GM21529 (cell line): ENCODE results near the gene DNAJC11.
"Not testable (repeated sequence)": the region's sequence is repeated elsewhere in the genome, so short reads cannot be mapped to it uniquely, and the experiment has no call there.

Experiments used
- ATAC-seq: cut with Tn5 transposase; IDR thresholded peaks from one replicate; pipeline ENCODE4 v1.9.1; 2021; ENCODE audit not compliant: unreplicated experiment

The DNAJC11 gene

DNA sequence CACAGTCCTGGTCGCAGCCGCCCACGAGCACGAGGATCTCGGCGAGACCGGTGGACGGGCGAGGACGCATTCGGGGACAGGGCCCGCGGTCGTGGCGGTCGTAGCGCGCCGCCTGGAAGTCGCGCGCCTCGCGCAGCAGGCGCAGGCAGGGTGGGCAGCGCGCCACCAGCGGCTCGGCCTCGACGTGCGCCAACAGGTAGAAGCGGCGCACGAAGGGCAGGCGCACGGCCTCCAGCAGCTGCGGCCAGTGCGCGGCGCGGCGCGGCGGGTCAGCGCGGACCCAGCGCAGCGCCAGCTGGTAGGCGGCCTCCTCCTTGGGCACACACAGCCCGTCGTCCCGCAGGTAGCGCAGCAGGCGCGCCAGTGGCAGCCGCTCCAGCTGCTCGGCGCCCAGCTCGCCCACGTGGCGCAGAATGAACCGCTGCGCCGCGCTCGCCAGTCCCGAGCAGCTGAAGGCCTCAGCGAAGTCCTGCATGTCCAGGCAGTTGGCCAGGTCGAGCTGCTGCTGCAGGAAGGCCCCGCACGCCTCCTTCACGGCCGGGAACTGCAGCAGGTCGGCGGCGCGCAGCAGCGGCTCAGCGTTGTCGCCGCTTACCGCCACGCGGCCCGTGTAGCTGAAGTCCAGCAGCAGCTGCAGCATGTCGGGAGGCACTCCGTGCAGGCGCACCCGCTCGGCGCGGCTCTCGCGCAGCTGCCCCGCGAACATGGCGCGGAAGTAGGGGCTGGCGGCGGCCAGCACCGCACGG, 99.5 kb downstream of the DNAJC11 start:
- peak; percentile 25 for ATAC-seq

DNA sequence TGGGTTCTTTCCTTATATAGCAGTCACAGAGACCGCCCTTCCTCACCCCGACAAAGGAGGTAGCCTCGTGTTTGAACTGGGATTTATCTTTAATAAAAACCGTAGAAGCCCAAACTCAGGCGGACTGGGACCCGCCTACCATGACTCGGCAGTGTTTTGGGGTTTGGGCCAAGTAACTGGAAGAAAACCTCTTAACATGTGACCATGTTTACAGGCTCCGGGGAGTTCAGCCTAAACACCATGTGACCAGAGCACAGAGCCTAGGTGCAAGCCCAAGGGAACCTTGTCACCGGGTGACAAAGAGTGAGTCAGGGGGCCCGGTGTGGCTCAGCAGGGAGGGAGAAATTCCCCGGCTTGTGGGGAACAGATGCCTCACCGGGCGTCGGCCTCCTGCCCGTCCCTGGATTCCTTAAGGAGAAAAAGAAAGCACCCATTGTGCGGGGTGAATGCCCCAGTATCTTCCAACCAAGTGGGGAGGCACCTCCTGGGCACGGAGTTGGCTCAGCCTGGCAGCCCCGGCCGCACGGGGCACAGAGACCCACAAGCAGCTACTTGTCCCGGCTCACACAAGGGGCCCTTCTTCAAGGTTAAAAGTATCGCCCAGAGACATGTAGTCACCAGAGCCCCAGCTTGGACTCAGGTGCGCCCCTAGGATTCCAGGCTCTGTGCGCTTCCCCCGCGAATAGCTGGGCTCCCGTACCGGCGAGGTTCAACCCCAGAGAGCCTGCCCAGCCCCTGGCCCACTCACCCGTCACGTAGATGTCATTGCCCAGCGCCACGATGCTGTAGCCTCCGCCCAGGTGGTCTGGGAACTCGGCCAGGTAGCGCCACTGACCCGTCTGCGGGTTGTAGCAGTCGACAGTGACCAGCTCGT, 100.3 kb downstream of the DNAJC11 start:
- ATAC-seq, result peak; percentile 33

DNA sequence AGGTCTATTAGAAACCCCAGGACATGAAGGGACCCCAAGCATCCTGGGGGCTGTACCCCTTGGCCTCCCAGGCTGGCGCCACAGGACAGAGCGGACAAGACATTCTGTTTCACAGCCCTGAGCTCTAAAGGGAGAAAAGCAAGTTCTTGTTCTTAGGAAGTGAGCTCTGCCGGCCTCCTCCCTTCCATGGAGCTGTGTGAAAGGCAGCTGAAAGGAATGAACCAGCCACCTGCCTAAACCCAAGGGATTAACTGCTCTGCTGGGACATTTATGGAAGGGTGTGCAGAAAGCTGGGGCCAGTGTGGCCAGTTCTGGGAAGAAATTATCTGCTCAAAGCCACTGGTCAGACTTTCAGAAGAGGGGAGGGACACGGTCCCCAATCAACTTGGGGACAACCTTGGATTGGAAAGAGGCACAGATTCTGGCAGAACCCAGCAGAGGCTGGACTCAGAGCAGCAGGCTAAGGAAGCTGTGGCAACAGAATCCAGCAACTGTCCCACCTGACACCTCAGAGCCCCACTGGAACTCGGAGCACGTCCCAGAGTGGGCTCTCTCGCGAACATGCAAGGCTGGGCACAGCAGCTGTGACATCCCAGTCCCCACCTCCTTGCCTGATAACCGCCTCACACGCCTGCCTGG, 101.1 kb downstream of the DNAJC11 start:
- peak; percentile 2 for ATAC-seq

DNA sequence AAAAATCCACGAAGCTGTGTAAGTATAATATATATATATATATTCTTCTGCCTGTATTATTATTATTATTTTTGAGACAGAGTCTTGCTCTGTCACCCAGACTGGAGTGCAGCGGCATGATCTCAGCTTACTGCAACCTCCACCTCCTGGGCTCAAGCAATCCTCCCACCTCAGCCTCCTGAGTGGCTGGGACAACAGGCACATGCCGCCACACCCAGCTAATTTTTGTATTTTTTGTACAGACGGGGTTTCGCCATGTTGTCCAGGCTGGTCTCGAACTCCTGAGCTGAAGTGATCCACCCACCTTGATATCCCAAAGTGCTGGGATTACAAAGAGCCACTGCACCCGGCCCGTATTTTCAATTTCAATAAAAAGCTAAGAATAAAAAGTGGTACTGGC, 101.6 kb downstream of the DNAJC11 start:
- ATAC-seq, result not testable (repeated sequence)

DNA sequence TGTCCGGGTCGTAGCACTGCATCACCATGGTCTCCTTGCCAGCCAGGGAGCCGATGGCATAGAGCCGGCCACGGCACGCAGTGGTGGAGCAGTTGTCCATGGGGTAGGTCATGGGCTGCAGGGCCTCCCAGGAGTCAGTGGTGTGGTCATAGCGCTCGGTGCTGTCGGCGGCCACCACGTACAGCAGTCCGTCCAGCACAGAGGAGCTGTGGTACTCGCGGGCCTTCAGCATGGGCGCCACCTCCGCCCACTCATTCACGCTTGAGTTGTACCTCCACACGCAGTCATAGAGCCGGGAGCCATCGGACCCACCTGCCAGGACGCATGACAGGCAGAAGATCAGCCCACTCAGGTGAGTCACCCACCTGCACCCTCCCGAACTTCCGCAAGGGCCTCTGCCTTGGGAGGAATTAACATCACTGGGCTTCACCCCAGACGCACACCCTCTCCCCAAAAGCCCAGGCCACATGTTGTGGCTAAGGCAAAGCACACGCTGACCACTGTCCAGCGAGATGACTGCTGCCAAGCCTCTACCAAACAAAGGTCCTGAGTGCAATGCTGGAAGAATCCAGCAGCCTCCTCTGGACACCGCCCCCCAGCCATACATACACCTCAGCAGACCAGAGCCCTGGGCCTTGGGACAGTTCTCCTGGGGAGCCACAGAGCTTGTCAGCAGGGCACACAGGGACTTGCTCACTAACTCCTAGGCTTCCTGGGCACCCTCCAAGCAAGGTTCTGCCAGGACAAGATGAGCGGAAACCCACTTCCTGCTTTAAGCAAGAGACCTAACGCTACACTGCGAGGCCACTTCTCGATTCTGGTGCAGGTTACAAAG, 102.3 kb downstream of the DNAJC11 start:
- no peak for ATAC-seq

DNA sequence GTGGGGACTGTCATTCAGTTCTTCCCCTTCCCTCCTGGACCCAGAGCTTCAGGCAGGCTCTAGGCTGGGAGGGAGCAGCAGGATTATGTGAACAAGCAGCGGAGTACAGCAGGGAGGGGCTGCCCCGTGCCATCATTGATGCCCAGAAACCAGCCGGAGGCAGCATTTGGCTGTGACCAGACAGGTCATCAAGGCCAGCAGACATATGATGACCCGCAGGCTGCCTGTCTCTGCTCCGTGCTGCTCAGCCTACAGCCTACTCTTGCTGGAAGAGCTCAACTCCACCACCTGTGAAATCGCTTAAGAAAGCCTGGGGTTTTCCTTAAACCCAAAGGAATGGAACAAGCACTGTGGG, 103.9 kb downstream of the DNAJC11 start:
- ATAC-seq, result no peak

DNA sequence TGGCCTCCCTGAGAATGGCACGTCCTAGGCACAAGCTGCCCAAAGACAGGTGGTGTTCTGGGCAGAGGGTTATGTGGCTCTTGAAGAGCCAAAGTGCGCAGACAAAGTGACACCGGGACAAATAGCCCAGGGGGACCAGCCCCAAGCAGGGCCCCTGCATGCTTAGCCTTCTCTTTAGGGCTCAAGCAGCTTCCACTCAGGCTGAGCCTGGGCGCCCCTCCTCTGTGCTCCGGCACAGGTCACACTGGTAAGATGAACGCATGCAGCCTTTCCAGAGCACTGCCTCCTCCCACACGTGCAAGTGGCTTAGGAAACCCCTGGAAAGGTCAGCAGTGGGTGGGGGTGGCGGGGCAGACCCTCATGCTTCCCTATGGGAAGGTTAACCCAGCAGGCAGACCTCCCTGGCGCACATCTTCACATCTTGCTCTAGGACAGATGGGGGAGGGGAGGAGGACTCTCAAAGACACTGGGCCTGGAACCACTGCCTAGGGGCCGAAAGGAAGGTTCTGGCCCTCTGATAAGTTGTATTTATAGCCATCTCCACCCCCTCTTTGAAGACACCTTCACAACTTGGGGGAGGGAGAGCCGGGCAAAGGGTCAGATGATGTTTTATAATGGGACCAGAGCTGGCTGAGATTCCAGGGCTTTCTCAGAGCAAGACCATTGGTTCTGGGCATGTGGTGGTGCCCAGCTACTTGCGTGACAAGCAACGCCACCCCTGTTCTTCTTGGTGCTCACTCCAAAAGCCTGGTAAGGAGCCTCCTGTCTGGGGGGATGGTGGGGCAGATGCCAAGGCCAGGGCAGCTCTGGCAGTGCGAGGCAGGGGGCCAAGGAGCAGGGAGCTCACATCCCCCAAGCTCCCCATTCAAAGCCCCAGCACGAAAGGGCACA, 104.5 kb downstream of the DNAJC11 start:
- ATAC-seq, result no peak

DNA sequence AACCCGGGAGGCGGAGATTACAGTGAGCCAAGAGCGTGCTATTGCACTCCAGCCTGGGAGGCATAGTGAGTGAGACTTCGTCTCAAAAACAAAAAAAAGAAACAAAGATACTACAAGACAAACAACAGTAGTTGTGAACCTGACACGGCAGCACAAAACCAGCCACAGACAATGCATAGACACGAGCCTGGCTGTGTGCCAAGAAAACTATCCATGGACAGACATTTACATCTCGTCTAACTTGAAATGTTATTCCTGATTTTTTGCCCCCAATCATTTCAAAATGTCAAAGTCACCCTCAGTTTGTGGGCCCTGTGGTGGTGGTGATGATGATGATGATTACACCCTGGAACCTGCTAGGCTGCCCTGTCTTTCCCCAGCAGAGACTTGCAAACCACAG, 105.3 kb downstream of the DNAJC11 start:
- no peak for ATAC-seq

DNA sequence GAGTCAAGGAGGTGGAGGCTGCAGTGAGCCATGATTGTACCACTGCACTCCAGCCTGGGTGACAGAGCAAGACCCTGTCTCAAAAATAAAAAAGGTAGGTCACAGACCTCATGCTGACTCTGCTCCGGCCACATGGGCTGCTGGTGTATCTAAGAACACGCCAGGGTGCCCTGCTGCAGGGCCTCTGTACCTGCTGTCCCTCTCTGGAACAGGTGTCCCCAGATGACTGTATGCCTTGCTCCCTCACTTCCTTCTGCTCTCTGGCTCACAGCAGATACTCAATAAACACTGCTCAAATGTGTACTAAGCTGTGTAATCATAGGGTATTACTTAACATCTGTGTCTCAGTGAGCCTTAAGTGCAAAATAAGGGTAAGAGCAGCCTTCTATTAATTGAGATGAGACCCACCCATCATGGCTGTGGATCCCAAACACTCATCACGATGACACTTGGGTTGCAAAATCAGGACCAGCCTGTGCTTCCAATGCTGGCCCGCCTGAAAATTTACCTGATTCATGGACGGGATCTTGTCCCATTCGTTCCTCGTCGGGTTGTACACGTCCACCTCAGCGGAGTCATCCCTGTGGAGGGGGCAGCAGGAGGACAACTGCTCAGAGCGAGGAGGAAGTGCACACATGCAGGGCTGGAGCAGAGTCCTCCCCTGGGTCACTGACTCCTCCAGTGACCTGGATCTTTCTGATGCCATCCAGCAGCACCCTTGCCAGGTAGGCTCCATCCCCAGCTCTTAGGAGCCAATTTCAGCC, 106.5 kb downstream of the DNAJC11 start:
- ATAC-seq, result no peak

DNA sequence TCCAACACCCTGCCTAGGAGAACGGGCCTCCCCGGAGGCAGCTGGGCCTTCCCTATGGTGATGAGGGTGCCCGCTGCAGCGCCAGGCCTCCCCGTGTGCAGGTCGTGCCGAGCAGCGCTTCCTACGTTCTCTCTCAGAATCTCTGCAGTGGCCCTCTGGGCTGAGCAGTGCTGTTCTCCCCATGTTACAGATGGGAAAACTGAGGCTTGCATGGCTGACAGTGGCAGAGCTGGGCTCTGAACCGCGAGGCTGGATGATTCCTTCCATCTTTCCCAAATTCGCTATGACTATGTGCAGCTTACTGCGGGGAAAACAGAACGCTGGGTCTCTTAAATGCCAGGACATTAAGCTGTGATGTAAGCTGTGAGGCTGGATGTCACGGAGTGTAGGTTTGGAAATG, 107.8 kb downstream of the DNAJC11 start:
- ATAC-seq, result no peak

DNA sequence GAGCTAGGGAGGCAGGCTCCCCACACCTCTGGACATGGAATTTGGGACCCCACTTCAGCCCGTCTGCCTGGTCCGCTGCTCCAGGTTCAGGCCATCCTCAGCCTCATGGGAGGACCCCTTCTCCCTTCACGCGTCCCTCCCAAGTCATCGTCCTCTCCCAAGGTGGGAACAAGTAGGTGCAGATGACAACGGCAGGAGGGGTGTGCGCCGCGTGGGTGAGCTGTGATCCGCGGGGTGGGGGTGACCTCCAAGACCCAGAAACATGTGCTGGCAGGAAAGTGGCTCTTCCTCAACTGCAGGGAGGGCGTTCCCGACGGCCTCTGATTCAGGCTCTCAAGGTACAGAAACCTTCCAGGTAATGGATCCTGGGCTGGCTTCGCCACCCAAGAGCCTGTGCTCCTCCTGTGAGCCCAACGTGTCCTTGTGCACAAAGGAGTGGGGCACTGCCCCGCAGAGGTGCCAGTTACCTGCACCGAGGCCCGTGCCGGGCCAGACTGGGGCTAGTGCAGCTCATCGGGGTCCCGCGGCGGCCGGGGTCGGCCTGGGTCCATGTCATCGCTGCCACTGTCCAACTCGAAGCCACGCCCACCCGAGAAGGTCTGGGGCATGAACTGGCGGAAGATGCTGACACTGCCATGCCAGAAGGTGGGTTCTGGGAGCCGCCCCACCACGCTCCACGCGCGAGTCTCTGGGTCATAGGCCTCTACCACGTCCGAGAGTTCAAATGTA, 108.6 kb downstream of the DNAJC11 start:
- ATAC-seq, result no peak

DNA sequence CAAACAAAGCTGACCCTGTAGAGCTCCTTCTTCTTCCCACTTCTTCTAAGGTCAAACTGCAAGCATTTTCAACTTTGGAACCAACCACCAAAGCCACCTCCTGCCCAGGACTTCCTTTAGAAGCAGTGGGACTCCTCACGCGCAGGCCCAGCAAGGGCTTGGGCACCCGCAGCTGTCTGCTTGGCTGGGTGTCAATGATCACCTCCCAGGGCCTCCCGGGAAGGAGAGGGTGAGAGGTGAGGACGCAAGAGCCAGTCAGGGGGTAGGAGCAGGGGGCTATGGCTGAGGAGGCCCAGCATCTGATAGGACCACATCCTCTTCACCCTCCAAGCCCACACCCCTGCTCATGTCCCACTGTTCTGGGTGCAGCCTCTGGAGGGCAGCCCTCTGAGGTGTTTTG, 109.2 kb downstream of the DNAJC11 start:
- no peak for ATAC-seq

DNA sequence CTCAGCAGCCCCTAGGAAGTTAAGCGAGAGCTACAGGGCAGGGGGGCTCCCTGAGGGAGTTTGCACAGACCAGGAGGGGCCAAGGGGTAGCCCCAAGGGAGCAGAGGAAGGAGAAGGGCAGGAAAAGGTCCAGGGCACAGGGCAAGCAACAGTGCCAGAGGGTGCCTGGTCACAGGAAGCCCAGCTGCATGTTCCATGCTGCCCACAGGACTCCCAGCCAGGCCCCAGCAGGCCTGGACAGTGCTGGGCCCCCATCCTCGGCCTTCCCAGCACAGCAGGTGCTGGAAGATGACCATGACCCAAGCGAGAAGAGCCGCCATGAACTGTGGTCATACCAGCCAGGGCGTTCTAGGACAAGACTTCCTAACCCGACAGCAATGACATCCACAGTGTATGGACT, 110.0 kb downstream of the DNAJC11 start:
- ATAC-seq, result no peak

DNA sequence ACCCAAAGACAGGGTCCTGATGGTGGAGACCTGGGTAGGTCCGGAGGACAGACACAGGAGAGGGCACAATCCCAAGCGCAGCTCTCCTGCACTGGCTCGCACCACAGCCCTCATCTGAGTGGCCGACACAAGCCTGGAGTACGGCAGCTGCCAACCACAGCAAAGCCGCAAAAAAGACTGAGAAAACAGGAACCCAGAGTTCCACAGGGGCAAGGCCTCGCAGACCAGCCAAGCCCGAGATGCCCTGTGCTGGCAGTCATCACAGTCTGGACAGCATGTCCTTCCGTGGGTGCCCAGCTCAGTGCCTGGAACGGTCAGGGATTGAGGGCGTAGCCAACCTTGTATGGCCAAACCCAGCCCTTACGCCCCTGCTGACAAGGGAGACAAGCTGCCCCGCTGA, 110.4 kb downstream of the DNAJC11 start:
- no peak for ATAC-seq

DNA sequence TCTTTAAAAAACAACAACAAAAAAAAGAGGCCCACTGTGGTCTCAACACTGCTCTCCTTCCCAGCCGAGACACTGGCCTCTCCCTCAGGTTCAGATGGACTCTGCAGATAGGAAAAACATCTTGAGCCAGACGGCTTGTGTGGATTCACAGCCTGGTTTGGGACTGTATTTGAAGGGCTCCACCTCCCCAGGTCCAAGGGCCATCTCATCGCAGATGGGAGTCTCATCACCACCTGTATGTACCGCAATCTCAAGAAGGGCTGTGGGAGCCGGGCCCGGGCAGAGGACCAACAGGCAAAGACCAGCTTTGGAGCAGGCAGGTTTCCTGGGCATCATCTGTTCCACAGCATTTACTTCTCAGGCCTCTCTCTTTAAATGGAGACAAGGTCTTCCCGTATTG, 111.6 kb downstream of the DNAJC11 start:
- ATAC-seq, result no peak

DNA sequence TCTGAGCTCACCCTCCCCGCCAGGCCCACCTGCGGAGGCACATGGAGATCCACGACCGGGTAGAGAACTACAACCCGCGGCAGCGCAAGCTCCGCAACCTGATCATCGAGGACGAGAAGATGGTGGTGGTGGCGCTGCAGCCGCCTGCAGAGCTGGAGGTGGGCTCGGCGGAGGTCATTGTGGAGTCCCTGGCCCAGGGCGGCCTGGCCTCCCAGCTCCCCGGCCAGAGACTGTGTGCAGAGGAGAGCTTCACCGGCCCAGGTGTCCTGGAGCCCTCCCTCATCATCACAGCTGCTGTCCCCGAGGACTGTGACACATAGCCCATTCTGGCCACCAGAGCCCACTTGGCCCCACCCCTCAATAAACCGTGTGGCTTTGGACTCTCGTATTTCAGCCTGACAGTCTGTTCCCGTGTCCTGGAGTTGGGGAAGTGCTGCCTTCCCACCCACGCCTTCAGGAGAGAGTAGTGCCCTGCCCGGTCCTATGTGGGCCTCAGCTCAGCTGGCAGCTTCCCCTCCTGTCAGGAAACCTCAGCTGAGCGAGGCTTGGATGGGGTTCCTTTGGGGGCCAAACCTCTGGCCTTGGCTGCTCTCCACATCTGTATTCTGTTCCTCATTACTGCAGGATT, 112.6 kb downstream of the DNAJC11 start:
- ATAC-seq, result no peak

DNA sequence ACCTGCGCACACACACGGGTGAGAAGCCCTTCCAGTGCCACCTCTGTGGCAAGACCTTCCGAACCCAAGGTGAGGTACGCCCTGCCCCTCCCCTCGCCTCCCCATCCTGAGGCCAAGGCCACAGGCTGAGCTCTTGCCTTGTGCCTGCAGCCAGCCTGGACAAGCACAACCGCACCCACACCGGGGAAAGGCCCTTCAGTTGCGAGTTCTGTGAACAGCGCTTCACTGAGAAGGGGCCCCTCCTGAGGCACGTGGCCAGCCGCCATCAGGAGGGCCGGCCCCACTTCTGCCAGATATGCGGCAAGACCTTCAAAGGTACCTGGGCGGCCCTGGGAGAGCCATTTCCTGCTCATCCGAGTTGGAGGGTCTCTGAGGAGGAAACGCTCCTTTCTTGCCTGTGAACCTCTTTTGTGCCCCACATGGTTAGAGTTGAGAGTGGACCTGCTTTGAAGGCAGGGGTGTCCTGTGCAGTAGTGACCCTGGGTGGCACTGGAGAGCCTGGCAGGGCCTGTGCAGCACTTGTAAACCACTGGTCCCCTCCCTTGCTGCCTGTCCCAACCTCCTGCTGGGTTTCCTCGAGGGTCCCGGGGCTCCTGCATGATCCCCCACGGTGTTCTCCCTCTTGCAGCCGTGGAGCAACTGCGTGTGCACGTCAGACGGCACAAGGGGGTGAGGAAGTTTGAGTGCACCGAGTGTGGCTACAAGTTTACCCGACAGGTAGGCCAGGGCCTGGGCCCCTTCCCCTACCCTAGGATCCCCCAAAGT, 113.3 kb downstream of the DNAJC11 start:
- no peak for ATAC-seq
